Kidney (tissue), 14 donors: Measurements from ENCODE around the gene UBE3B. TPM values are rescaled to one million over a fixed set of nuclear protein-coding genes. Genes with fewer than 3 reads are reported as not detected.

Source experiments
- DNase-seq, 5 donors: peaks; one replicate each; pipeline ENCODE4 v3.0.0-alpha.2; 2013 to 2020
- FAIRE-seq: peaks from 2 replicates; lab custom pipeline; 2012; peaks lifted over from hg19 to GRCh38; lab: Jason Lieb, UNC
- H3K27ac ChIP-seq, 2 donors: one replicate each; pipeline ENCODE4 v1.7.0; 2013; ENCODE audit warnings: low read depth in 2 of 2, low read length in 2 of 2, inconsistent platforms in 1 of 2
- H3K27me3 ChIP-seq: one replicate; pipeline ENCODE4 v1.7.1; 2013; ENCODE audit warnings: low read length, inconsistent platforms; ENCODE audit not compliant: control insufficient read depth, insufficient read depth
- H3K36me3 ChIP-seq, 3 donors: one replicate each; pipeline versions ENCODE4 v1.7.0 to v1.7.1; 2013; ENCODE audit warnings: low read length in 3 of 3, control low read depth in 1 of 3, inconsistent platforms in 1 of 3; ENCODE audit not compliant: insufficient read depth in 3 of 3, control insufficient read depth in 2 of 3
- H3K4me1 ChIP-seq, 3 donors: one replicate each; pipeline versions ENCODE4 v1.7.0 to v1.7.1; 2013; ENCODE audit warnings: low read length in 3 of 3, inconsistent platforms in 1 of 3, low read depth in 1 of 3; ENCODE audit not compliant: control insufficient read depth in 2 of 3, insufficient read depth in 2 of 3
- H3K4me3 ChIP-seq, 3 donors: one replicate each; pipeline versions ENCODE4 v1.7.0 to v1.8.1; 2013; ENCODE audit warnings: low read length in 3 of 3, control low read depth in 1 of 3, inconsistent platforms in 1 of 3
- H3K9ac ChIP-seq, 3 donors: one replicate each; pipeline versions ENCODE4 v1.7.0 to v1.7.1; 2013; ENCODE audit warnings: low read length in 3 of 3, control low read depth in 1 of 3, inconsistent platforms in 1 of 3
- H3K9me3 ChIP-seq, 3 donors: one replicate each; pipeline versions ENCODE4 v1.7.0 to v1.7.1; 2013; ENCODE audit warnings: low read length in 3 of 3, control low read depth in 1 of 3, inconsistent platforms in 1 of 3; ENCODE audit not compliant: control insufficient read depth in 2 of 3, insufficient read depth in 1 of 3
- intact Hi-C: fragments of 100-400 bp; cut with DNase I; formaldehyde crosslinking; loops from one replicate; pipeline ENCODE4 v1.11.1; 2022
- polyA plus RNA-seq: library from polyadenylated mRNA; stranded (reverse); fragments of 350-450 nt; fragmentation: Illumina TruSeq; extraction: RNeasy Lipid Tissue Mini Kit (QIAGEN cat#74804); gene quantifications from one replicate; pipeline ENCODE4 v1.2.3, GENCODE V29; 2014; ENCODE audit warnings: low read depth, low replicate concordance; ENCODE audit not compliant: insufficient read depth
- total RNA-seq: library from RNA; stranded (reverse); fragmentation: NEBNext Ultra II Directional; extraction: Animal tissue kit (Norgen Biotek cat#: 25700); gene quantifications from one replicate; pipeline ENCODE4 v1.2.1, GENCODE V29; 2021
- TF ChIP-seq, protein P1 (sequence below): IDR thresholded peaks from 3 replicates; pipeline ENCODE4 v1.5.1; 2012; ENCODE audit warnings: mild to moderate bottlenecking, moderate library complexity, borderline replicate concordance; ENCODE audit not compliant: insufficient read depth; ENCODE audit errors: extremely low read depth
- donor health status: control.
- donor health status: control.
- donor health status: control.
- donor health status: control.
- donor health status: control.
- donor health status: DM: yes; HTN: yes; CAD: no.
- donor health status: Normal renal cell carcinoma (clear cell type).

UBE3B gene
- total and polyA plus RNA-seq, 2 donors from 2014 or later: 13.9 to 44.3 TPM

DNA sequence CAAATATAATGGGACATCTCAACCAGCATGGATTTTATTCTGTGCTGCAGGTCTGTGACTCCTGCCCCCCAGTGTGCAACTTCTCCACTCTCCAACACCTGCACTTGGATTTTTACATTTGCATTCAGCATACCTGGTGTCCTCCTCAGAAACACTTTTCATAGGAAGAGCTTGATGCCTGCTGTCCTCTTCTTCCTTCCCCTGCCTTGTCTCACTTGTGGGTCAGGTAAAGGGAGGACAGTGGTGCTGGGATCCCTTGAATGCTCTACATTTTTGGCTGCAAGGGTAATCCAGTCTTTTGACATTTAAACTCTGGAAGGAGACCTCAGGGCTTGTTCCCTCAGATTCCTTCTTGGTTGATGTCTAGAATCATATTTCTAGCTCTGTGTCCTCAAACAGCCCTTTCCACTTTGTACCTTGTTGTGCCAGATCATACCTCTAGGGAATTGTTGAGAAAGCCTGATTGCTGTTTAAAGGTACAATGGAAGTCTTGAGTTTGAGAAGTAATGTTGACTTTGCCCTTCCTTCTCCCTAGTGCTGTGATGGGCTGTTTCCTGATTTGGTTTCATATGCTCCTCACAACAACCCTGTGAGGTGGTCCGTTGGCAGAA, 12.6 kb downstream of the UBE3B start:
- intact Hi-C loops: no loop called here
- H3K9ac ChIP-seq: no peak overlapping the region
- H3K27me3 ChIP-seq: no peaks in the 10 kb centered on the region
- H3K36me3 ChIP-seq: peaks cover 28 to 66% (median 58%) of the 10 kb centered on the region in 3 donors
- no peak for FAIRE-seq
- H3K4me1 ChIP-seq: no peaks in the 10 kb centered on the region
- DNase-seq: no peak
- no peak overlapping the region for H3K4me3 ChIP-seq
- H3K9me3 ChIP-seq: no peaks in the 10 kb centered on the region
- TF ChIP-seq, protein P1, sequence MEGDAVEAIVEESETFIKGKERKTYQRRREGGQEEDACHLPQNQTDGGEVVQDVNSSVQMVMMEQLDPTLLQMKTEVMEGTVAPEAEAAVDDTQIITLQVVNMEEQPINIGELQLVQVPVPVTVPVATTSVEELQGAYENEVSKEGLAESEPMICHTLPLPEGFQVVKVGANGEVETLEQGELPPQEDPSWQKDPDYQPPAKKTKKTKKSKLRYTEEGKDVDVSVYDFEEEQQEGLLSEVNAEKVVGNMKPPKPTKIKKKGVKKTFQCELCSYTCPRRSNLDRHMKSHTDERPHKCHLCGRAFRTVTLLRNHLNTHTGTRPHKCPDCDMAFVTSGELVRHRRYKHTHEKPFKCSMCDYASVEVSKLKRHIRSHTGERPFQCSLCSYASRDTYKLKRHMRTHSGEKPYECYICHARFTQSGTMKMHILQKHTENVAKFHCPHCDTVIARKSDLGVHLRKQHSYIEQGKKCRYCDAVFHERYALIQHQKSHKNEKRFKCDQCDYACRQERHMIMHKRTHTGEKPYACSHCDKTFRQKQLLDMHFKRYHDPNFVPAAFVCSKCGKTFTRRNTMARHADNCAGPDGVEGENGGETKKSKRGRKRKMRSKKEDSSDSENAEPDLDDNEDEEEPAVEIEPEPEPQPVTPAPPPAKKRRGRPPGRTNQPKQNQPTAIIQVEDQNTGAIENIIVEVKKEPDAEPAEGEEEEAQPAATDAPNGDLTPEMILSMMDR: no peak
- H3K27ac ChIP-seq: no peak overlapping the region

DNA sequence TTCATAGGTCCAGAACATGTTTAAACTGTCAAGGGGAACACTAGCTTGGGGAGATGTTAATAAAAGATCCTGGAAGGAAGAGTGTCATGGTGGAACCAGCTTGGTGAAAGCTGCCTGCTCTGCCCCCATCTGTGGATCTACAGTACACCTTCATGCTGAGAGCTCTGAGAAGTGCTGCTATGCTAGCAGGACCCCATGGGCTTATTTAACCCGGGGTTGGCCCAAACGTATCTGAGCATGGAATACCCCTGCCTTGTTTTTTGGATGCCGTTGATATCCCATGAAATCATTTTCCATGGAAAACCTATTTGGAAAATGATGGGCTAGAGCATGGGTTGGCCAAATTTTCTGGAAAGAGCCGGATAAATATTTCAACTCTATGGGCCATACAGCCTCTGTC, 14.2 kb downstream of the UBE3B start:
- no peak overlapping the region for H3K4me3 ChIP-seq
- no peak overlapping the region for H3K9ac ChIP-seq
- H3K4me1 ChIP-seq: no peaks in the 10 kb centered on the region
- TF ChIP-seq, protein P1: no peak
- DNase-seq: no peak
- H3K36me3 ChIP-seq: peaks cover 17 to 58% (median 43%) of the 10 kb centered on the region in 3 donors
- no peak overlapping the region for H3K27ac ChIP-seq
- no peaks in the 10 kb centered on the region for H3K27me3 ChIP-seq
- no peak for FAIRE-seq
- intact Hi-C loops: no loop called here
- no peaks in the 10 kb centered on the region for H3K9me3 ChIP-seq

DNA sequence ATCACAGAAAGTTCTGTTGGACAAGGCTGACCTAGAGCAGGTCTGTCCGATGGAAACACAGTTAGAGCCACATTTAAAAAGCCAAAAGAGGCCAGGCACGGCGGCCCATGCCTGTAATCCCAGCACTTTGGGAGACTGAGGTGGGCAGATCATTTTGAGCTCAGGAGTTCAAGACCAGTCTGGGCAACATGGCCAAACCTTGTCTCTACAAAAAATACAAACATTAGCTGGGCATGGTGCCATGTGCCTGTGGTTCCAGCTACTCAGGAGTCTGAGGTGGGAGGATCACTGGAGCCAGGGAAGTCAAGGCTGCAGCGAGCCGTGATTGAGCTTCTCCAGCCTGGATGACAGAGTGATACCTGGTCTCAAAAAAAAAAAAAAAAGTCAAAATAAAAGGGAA, 14.9 kb downstream of the UBE3B start:
- peaks cover 16 to 53% (median 36%) of the 10 kb centered on the region in 3 donors for H3K36me3 ChIP-seq
- H3K9ac ChIP-seq: no peak overlapping the region
- no peak for FAIRE-seq
- TF ChIP-seq, protein P1: no peak
- intact Hi-C loops: no loop called here
- no peaks in the 10 kb centered on the region for H3K4me1 ChIP-seq
- no peak overlapping the region for H3K4me3 ChIP-seq
- no peak overlapping the region for H3K27ac ChIP-seq
- H3K27me3 ChIP-seq: no peaks in the 10 kb centered on the region
- no peaks in the 10 kb centered on the region for H3K9me3 ChIP-seq
- DNase-seq: no peak

DNA sequence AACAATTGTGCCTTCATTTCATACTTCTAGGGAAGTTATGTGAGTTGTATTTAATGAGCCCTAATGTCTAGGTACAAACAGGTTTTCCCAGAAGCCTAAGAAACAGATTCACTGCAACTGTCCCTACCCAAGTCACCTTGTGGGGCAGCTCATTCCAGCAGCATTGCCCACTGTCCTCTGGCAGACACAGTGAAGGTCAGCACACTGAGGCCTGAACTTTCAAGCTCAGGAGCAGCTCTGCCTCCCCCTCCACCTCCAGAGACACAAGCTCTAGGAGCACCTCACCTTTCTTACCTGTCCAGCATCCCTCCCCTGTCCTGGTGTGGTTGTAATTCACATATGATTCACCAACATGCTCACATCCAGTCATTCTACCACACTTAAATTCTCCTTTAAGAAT, 15.7 kb downstream of the UBE3B start:
- DNase-seq: no peak
- TF ChIP-seq, protein P1: no peak
- Histone ChIP-seq H3K27ac (no peak overlapping the region), H3K36me3 (peaks cover 15 to 51% (median 36%) of the 10 kb centered on the region in 3 donors), H3K4me3 (no peak overlapping the region), H3K27me3 (no peaks in the 10 kb centered on the region), H3K4me1 (no peaks in the 10 kb centered on the region), H3K9me3 (no peaks in the 10 kb centered on the region), H3K9ac (no peak overlapping the region)
- intact Hi-C loops: no loop called here
- no peak for FAIRE-seq
